H9 (cell line): ENCODE data around the gene AKAP12. TPM values are rescaled to one million over a fixed set of nuclear protein-coding genes. Genes with fewer than 3 reads are reported as not detected.

Experiments used
- DNase-seq: peaks from one replicate; pipeline ENCODE4 v3.0.0-alpha.2; 2017
- H2AFZ ChIP-seq: one replicate; pipeline ENCODE4 v1.6.1; 2013; ENCODE audit warnings: mild to moderate bottlenecking, low read length, control low read depth, moderate library complexity
- H2AK5ac ChIP-seq: 2 replicates; pipeline ENCODE4 v1.6.1; 2013; ENCODE audit warnings: low read length, control low read depth, mixed read lengths; ENCODE audit not compliant: insufficient read length
- H2BK120ac ChIP-seq: one replicate; pipeline ENCODE4 v1.6.1; 2013; ENCODE audit warnings: low read depth, mild to moderate bottlenecking, low read length, control low read depth, inconsistent platforms; ENCODE audit not compliant: poor library complexity, severe bottlenecking
- H2BK12ac ChIP-seq: 2 replicates; pipeline ENCODE4 v1.6.1; 2013; ENCODE audit warnings: low read length, control low read depth, mixed read lengths, low read depth; ENCODE audit not compliant: insufficient read length
- H2BK15ac ChIP-seq: 2 replicates; pipeline ENCODE4 v1.6.1; 2013; ENCODE audit warnings: low read depth, low read length, control low read depth
- H2BK20ac ChIP-seq: one replicate; pipeline ENCODE4 v1.6.1; 2013; ENCODE audit warnings: low read depth, mild to moderate bottlenecking, low read length, control low read depth, inconsistent platforms; ENCODE audit not compliant: poor library complexity, severe bottlenecking
- H2BK5ac ChIP-seq: 2 replicates; pipeline ENCODE4 v1.6.1; 2013; ENCODE audit warnings: low read length, control low read depth, mixed read lengths; ENCODE audit not compliant: insufficient read length
- H3K14ac ChIP-seq: 2 replicates; pipeline ENCODE4 v1.6.1; 2013; ENCODE audit warnings: low read length, control low read depth; ENCODE audit not compliant: insufficient read depth
- H3K18ac ChIP-seq: 2 replicates; pipeline ENCODE4 v1.6.1; 2013; ENCODE audit warnings: low read depth, mild to moderate bottlenecking, mixed read lengths, low read length, control low read depth; ENCODE audit not compliant: insufficient read length
- H3K23ac ChIP-seq: 2 replicates; pipeline ENCODE4 v1.6.1; 2013; ENCODE audit warnings: low read length, control low read depth, mixed read lengths, low read depth; ENCODE audit not compliant: insufficient read length
- H3K23me2 ChIP-seq: 2 replicates; pipeline ENCODE4 v1.6.1; 2013; ENCODE audit warnings: low read depth, mild to moderate bottlenecking, mixed read lengths, low read length, control low read depth; ENCODE audit not compliant: insufficient read length, poor library complexity, severe bottlenecking
- H3K27ac ChIP-seq: 2 replicates; pipeline ENCODE4 v1.5.1; 2013; ENCODE audit warnings: low read length, control low read depth, mixed read lengths, low read depth; ENCODE audit not compliant: insufficient read length
- H3K27me3 ChIP-seq: 2 replicates; pipeline ENCODE4 v1.6.1; 2013; ENCODE audit warnings: low read length, control low read depth, inconsistent platforms; ENCODE audit not compliant: insufficient read depth
- H3K4ac ChIP-seq: 2 replicates; pipeline ENCODE4 v1.6.1; 2013; ENCODE audit warnings: low read depth, mild to moderate bottlenecking, control low read depth, inconsistent platforms, low read length, moderate library complexity
- H3K4me1 ChIP-seq: 2 replicates; pipeline ENCODE4 v1.6.1; 2013; ENCODE audit warnings: low read length, control low read depth, inconsistent platforms; ENCODE audit not compliant: insufficient read depth
- H3K4me2 ChIP-seq: 2 replicates; pipeline ENCODE4 v1.6.1; 2013; ENCODE audit warnings: low read length, control low read depth, mixed read lengths; ENCODE audit not compliant: insufficient read length, insufficient read depth
- H3K56ac ChIP-seq: 2 replicates; pipeline ENCODE4 v1.6.1; 2013; ENCODE audit warnings: low read depth, mild to moderate bottlenecking, mixed read lengths, low read length, control low read depth; ENCODE audit not compliant: insufficient read length
- H3K79me1 ChIP-seq: 2 replicates; pipeline ENCODE4 v1.6.1; 2013; ENCODE audit warnings: low read depth, mild to moderate bottlenecking, moderate library complexity, low read length, control low read depth, inconsistent platforms; ENCODE audit not compliant: insufficient read depth, poor library complexity, severe bottlenecking
- H3K79me2 ChIP-seq: 2 replicates; pipeline ENCODE4 v1.6.1; 2013; ENCODE audit warnings: low read length, control low read depth, inconsistent platforms; ENCODE audit not compliant: insufficient read depth
- H3K9ac ChIP-seq: 2 replicates; pipeline ENCODE4 v1.6.1; 2013; ENCODE audit warnings: low read length, control low read depth, mixed read lengths; ENCODE audit not compliant: insufficient read length; ENCODE audit errors: extremely low read depth
- H3K9me3 ChIP-seq: one replicate; pipeline ENCODE4 v1.6.1; 2013; ENCODE audit warnings: low read depth, low read length, inconsistent platforms; ENCODE audit not compliant: control insufficient read depth
- H3T11ph ChIP-seq: one replicate; pipeline ENCODE4 v1.6.1; 2013; ENCODE audit warnings: mild to moderate bottlenecking, low read length, control low read depth, inconsistent platforms
- H4K20me1 ChIP-seq: one replicate; pipeline ENCODE4 v1.6.1; 2013; ENCODE audit not compliant: control insufficient read depth, insufficient read length, insufficient read depth
- H4K5ac ChIP-seq: 2 replicates; pipeline ENCODE4 v1.6.1; 2013; ENCODE audit warnings: low read depth, mild to moderate bottlenecking, mixed read lengths, low read length, control low read depth; ENCODE audit not compliant: insufficient read length
- H4K8ac ChIP-seq: replicated peaks from 2 replicates; pipeline ENCODE4 v1.6.1; 2013; ENCODE audit warnings: low read length, control low read depth, mixed read lengths, low read depth; ENCODE audit not compliant: insufficient read length
- H4K91ac ChIP-seq: 2 replicates; pipeline ENCODE4 v1.6.1; 2013; ENCODE audit warnings: low read depth, mild to moderate bottlenecking, moderate library complexity, mixed read lengths, low read length, control low read depth; ENCODE audit not compliant: insufficient read length
- H3K27ac Mint-ChIP-seq, 3 experiments: 2 replicates in 2 of 3; 3 replicates in 1 of 3; pipeline ENCODE4 v1.8.0; 2020 to 2021; ENCODE audit warnings: mixed read lengths in 3 of 3, mild to moderate bottlenecking in 1 of 3, moderate library complexity in 1 of 3
- H3K27me3 Mint-ChIP-seq: 2 replicates; pipeline ENCODE4 v1.8.0; 2021; ENCODE audit warnings: low read depth, mild to moderate bottlenecking, moderate library complexity, mixed read lengths
- H3K36me3 Mint-ChIP-seq, 3 experiments: 2 replicates in 2 of 3; 3 replicates in 1 of 3; pipeline ENCODE4 v1.8.0; 2020 to 2021; ENCODE audit warnings: low read depth in 3 of 3, mixed read lengths in 3 of 3; ENCODE audit not compliant: insufficient read depth in 1 of 3
- H3K4me1 Mint-ChIP-seq, 2 experiments: 2 replicates each; pipeline ENCODE4 v1.8.0; 2020; ENCODE audit warnings: mixed read lengths in 2 of 2
- H3K4me3 Mint-ChIP-seq, 2 experiments: 2 replicates in 1 of 2; 3 replicates in 1 of 2; pipeline ENCODE4 v1.8.0; 2020 to 2021; ENCODE audit warnings: mild to moderate bottlenecking in 2 of 2, mixed read lengths in 2 of 2, moderate library complexity in 1 of 2
- H3K9me3 Mint-ChIP-seq, 2 experiments: 2 replicates in 1 of 2; 3 replicates in 1 of 2; pipeline ENCODE4 v1.8.0; 2020; ENCODE audit warnings: mild to moderate bottlenecking in 2 of 2, mixed read lengths in 2 of 2, moderate library complexity in 1 of 2
- CTCF ChIP-seq: fragments of 200-600 bp; sonication (generic); conservative IDR thresholded peaks from 3 replicates; pipeline ENCODE4 v1.8.0; 2021; ENCODE audit warnings: antibody characterized with exemption, mild to moderate bottlenecking
- WGBS: extraction: QIAGEN DNeasy Blood & Tissue Kit; methylation state at CpG from one replicate; pipeline ENCODE4 v1.1.7; 2013; ENCODE audit warnings: missing lambda C conversion rate, low lambda C conversion rate, mixed read lengths; ENCODE audit not compliant: insufficient read length; ENCODE audit errors: extremely low coverage; 5-methylcytosine and 5-hydroxymethylcytosine counted together
- total RNA-seq: library from RNA; stranded (reverse); gene quantifications from 2 replicates; pipeline ENCODE4 v1.2.1, GENCODE V29; 2021

The AKAP12 gene
- total RNA-seq, 1 experiment from 2014 or later = 52.3 TPM

GRCh38 chr6:151197556-151197955, 42.2 kb upstream of the AKAP12 start:
- Mint-ChIP-seq H3K27ac (no peak overlapping the region), H3K27me3 (no peaks in the 10 kb centered on the region), H3K4me3 (no peak overlapping the region), H3K9me3 (peaks cover 4 to 5% of the 10 kb centered on the region in 2 experiments; a peak in 3 of 5 replicates), H3K4me1 (no peaks in the 10 kb centered on the region), H3K36me3 (no peaks in the 10 kb centered on the region)
- H3K9ac ChIP-seq = no peak overlapping the region
- no peak overlapping the region for H3K14ac ChIP-seq
- H2BK5ac ChIP-seq = no peak overlapping the region
- H3K79me1 ChIP-seq = no peaks in the 10 kb centered on the region
- H2BK20ac ChIP-seq = no peak overlapping the region
- DNase-seq = no peak
- no peak overlapping the region for H3K4me2 ChIP-seq
- no peak overlapping the region for H2BK120ac ChIP-seq
- no peak for TF ChIP-seq CTCF
- H4K91ac ChIP-seq = no peak overlapping the region
- no peak overlapping the region for H3K23ac ChIP-seq
- no peak overlapping the region for H3K27ac ChIP-seq
- H2BK12ac ChIP-seq = no peak overlapping the region
- no peaks in the 10 kb centered on the region for H3K27me3 ChIP-seq
- no peak overlapping the region for H2AFZ ChIP-seq
- no peaks in the 10 kb centered on the region for H3K9me3 ChIP-seq
- no peaks in the 10 kb centered on the region for H3K79me2 ChIP-seq
- H2AK5ac ChIP-seq = no peak overlapping the region
- H3K4me1 ChIP-seq = no peaks in the 10 kb centered on the region
- no CpG with 5 or more reads among the region's 1 CpG for WGBS
- no peak overlapping the region for H2BK15ac ChIP-seq
- no peak overlapping the region for H3K56ac ChIP-seq
- H3K18ac ChIP-seq = no peak overlapping the region
- H3T11ph ChIP-seq = no peak overlapping the region
- no peak overlapping the region for H4K8ac ChIP-seq
- no peaks in the 10 kb centered on the region for H4K20me1 ChIP-seq
- no peak overlapping the region for H4K5ac ChIP-seq
- no peaks in the 10 kb centered on the region for H3K23me2 ChIP-seq
- no peak overlapping the region for H3K4ac ChIP-seq
